GM23338 (cell line): ENCODE data around the gene NDUFS5. TPM values are rescaled to one million over a fixed set of nuclear protein-coding genes. Genes with fewer than 3 reads are reported as not detected.
A peak's percentile ranks its signal among the peaks of the same experiment; 100 is the strongest.

Source experiments
- ATAC-seq: fragments of 200-7000 bp; cut with Tn5 transposase; 3 replicates; pipeline ENCODE4 v1.9.1; 2020
- DNase-seq: peaks from one replicate; pipeline ENCODE4 v3.0.0-alpha.2; 2015; ENCODE audit warnings: low spot score
- H2AFZ ChIP-seq: fragments of 200-600 bp; sonication (generic); 2 replicates; pipeline ENCODE4 v1.8.0; 2016; ENCODE audit warnings: antibody characterized with exemption, mild to moderate bottlenecking, moderate library complexity
- H3F3A ChIP-seq: fragments of 200-600 bp; sonication (generic); replicated peaks from 2 replicates; pipeline ENCODE4 v1.8.0; 2017; ENCODE audit warnings: antibody characterized with exemption, mixed run types, low read depth
- H3K27ac ChIP-seq: fragments of 200-600 bp; sonication (generic); 2 replicates; pipeline ENCODE4 v1.6.1; 2016; ENCODE audit warnings: low read depth
- H3K27me3 ChIP-seq: fragments of 200-600 bp; sonication (generic); 2 replicates; pipeline ENCODE4 v1.8.0; 2016; ENCODE audit warnings: mild to moderate bottlenecking, mixed run types, moderate library complexity; ENCODE audit not compliant: insufficient read depth
- H3K36me3 ChIP-seq: fragments of 200-600 bp; sonication (generic); 2 replicates; pipeline ENCODE4 v1.8.0; 2016; ENCODE audit warnings: mild to moderate bottlenecking; ENCODE audit not compliant: insufficient read depth
- H3K4me1 ChIP-seq: fragments of 200-600 bp; sonication (generic); 2 replicates; pipeline ENCODE4 v1.8.0; 2016; ENCODE audit warnings: mild to moderate bottlenecking, moderate library complexity; ENCODE audit not compliant: insufficient read depth
- H3K4me2 ChIP-seq: fragments of 200-600 bp; sonication (generic); 2 replicates; pipeline ENCODE4 v1.7.1; 2017; ENCODE audit warnings: mixed run types
- H3K4me3 ChIP-seq: fragments of 200-600 bp; sonication (generic); 2 replicates; pipeline ENCODE4 v1.6.1; 2016; ENCODE audit warnings: mixed run types
- H3K79me2 ChIP-seq: fragments of 200-600 bp; sonication (generic); replicated peaks from 2 replicates; pipeline ENCODE4 v1.8.0; 2017; ENCODE audit warnings: mild to moderate bottlenecking; ENCODE audit not compliant: insufficient read depth
- H3K9me2 ChIP-seq: fragments of 200-600 bp; sonication (generic); 2 replicates; pipeline ENCODE4 v1.8.0; 2017; ENCODE audit not compliant: insufficient read depth
- H4K20me1 ChIP-seq: fragments of 200-600 bp; sonication (generic); replicated peaks from 2 replicates; pipeline ENCODE4 v1.8.0; 2017; ENCODE audit warnings: mild to moderate bottlenecking; ENCODE audit not compliant: insufficient read depth
- H3K27ac Mint-ChIP-seq: 2 replicates; pipeline ENCODE4 v1.8.0; 2020; ENCODE audit warnings: inconsistent platforms, mild to moderate bottlenecking, moderate library complexity, mixed read lengths
- H3K27me3 Mint-ChIP-seq: 3 replicates; pipeline ENCODE4 v1.8.0; 2022; ENCODE audit warnings: low read depth, mild to moderate bottlenecking, moderate library complexity, mixed read lengths, inconsistent platforms; ENCODE audit not compliant: insufficient read depth, poor library complexity
- H3K36me3 Mint-ChIP-seq: 3 replicates; pipeline ENCODE4 v1.8.0; 2021; ENCODE audit warnings: low read depth, mild to moderate bottlenecking, inconsistent platforms, moderate library complexity, mixed read lengths
- H3K4me1 Mint-ChIP-seq: 3 replicates; pipeline ENCODE4 v1.8.0; 2020; ENCODE audit warnings: mild to moderate bottlenecking, inconsistent platforms, mixed read lengths
- H3K4me3 Mint-ChIP-seq: 3 replicates; pipeline ENCODE4 v1.8.0; 2021; ENCODE audit warnings: moderate library complexity, mild to moderate bottlenecking, inconsistent platforms, mixed read lengths
- H3K9me3 Mint-ChIP-seq: 3 replicates; pipeline ENCODE4 v1.8.0; 2020; ENCODE audit warnings: moderate library complexity, mild to moderate bottlenecking, inconsistent platforms, mixed read lengths
- NANOG ChIP-seq: IDR thresholded peaks from 2 replicates; pipeline ENCODE4 v1.6.1; 2016; ENCODE audit warnings: antibody characterized with exemption, borderline replicate concordance
- polyA plus RNA-seq: library from polyadenylated mRNA; unstranded; fragments of >200 nt; fragmentation: Nextera tagmentation; extraction: Ambion mirVana; gene quantifications from 2 replicates; pipeline ENCODE4 v1.2.1, GENCODE V29; 2016
- total RNA-seq: library from RNA; depleted of rRNA; stranded (reverse); fragments of >200 nt; shearing (Covaris generic); gene quantifications from 2 replicates; pipeline ENCODE4 v1.2.3, GENCODE V29; 2014
- TF ChIP-seq, protein P1 (sequence below): fragments of 250-450 bp; sonication (Bioruptor Pico); IDR thresholded peaks from 2 replicates; pipeline ENCODE4 v1.5.0; 2020; ENCODE audit warnings: mild to moderate bottlenecking, moderate library complexity
- TF ChIP-seq, protein P2 (sequence below), 2 experiments: fragments of 200-600 bp in 1 of 2; sonication (generic) in 1 of 2; conservative IDR thresholded peaks; 2 replicates each; pipeline versions ENCODE4 v1.5.1 to v1.6.1; 2016 to 2017; ENCODE audit warnings: antibody characterized with exemption in 2 of 2, low read depth in 2 of 2, mild to moderate bottlenecking in 2 of 2, moderate library complexity in 1 of 2

NDUFS5 gene
- total and polyA plus RNA-seq, 2 experiments from 2014 or later, result 532 to 2,534 TPM

DNA sequence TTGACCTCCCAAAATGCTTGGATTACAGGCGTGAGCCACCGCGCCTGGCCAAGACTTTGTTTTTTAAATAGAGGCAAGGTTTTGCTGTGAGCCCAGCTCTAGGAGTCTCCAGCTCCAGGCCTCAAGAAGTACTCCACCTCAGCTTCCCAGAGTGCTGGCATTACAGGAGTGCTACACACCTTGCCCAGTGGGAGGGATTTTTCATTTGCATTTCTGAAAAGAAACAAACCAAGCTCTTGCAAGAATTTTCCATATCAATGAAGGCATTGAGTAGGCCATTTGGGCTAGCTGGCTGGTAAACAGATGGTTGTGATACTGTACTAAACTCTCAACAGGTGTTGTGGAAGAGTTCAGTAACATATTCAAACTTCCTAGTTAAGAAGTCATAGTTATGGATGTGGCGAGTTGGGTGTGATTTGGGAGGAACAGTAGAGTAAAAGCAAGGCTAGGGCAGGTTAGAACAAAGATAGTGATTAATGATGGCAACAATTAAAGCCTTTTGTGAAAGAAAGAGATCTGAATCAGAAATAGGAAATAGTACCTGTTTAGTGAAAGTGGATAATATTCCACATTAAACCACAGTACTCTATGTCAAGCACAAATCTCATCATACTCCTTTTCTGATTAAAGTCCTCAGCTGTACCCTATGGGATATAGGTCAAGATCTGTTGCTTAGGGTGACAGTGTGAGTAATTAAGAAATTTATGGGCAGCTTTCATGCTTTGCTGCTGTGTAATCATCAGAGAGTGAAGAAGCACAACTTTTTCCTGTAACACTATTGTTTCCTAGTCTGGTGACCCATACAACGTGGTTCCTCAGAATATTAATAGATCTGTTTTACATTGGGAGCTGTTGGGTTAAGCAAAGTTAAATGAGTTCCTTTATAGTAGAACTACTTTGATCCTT, 24.4 kb upstream of the NDUFS5 start:
- peaks cover 98% of the 10 kb centered on the region for H3K36me3 Mint-ChIP-seq
- H3K27me3 ChIP-seq, result no peaks in the 10 kb centered on the region
- H3K4me1 Mint-ChIP-seq, result peaks cover 77% of the 10 kb centered on the region
- peaks cover 93% of the 10 kb centered on the region for H3K4me1 ChIP-seq
- H2AFZ ChIP-seq, result no peak overlapping the region
- H3K36me3 ChIP-seq, result peaks cover 66% of the 10 kb centered on the region
- H3K27me3 Mint-ChIP-seq, result peaks cover 12% of the 10 kb centered on the region
- H3K9me3 Mint-ChIP-seq, result no peaks in the 10 kb centered on the region
- H4K20me1 ChIP-seq, result peaks cover 54% of the 10 kb centered on the region
- H3K4me2 ChIP-seq, result peak overlapping the region; percentile 40
- peak overlapping the region; percentile 90 for H3K27ac ChIP-seq
- peaks cover 60% of the 10 kb centered on the region for H3K79me2 ChIP-seq
- peak; percentile 88 for ATAC-seq
- DNase-seq, result peak; percentile 76
- H3K4me3 ChIP-seq, result 0 out of 2 replicates have a peak overlapping the region, but pooled peaks have one; percentile 37
- TF ChIP-seq, protein P1, sequence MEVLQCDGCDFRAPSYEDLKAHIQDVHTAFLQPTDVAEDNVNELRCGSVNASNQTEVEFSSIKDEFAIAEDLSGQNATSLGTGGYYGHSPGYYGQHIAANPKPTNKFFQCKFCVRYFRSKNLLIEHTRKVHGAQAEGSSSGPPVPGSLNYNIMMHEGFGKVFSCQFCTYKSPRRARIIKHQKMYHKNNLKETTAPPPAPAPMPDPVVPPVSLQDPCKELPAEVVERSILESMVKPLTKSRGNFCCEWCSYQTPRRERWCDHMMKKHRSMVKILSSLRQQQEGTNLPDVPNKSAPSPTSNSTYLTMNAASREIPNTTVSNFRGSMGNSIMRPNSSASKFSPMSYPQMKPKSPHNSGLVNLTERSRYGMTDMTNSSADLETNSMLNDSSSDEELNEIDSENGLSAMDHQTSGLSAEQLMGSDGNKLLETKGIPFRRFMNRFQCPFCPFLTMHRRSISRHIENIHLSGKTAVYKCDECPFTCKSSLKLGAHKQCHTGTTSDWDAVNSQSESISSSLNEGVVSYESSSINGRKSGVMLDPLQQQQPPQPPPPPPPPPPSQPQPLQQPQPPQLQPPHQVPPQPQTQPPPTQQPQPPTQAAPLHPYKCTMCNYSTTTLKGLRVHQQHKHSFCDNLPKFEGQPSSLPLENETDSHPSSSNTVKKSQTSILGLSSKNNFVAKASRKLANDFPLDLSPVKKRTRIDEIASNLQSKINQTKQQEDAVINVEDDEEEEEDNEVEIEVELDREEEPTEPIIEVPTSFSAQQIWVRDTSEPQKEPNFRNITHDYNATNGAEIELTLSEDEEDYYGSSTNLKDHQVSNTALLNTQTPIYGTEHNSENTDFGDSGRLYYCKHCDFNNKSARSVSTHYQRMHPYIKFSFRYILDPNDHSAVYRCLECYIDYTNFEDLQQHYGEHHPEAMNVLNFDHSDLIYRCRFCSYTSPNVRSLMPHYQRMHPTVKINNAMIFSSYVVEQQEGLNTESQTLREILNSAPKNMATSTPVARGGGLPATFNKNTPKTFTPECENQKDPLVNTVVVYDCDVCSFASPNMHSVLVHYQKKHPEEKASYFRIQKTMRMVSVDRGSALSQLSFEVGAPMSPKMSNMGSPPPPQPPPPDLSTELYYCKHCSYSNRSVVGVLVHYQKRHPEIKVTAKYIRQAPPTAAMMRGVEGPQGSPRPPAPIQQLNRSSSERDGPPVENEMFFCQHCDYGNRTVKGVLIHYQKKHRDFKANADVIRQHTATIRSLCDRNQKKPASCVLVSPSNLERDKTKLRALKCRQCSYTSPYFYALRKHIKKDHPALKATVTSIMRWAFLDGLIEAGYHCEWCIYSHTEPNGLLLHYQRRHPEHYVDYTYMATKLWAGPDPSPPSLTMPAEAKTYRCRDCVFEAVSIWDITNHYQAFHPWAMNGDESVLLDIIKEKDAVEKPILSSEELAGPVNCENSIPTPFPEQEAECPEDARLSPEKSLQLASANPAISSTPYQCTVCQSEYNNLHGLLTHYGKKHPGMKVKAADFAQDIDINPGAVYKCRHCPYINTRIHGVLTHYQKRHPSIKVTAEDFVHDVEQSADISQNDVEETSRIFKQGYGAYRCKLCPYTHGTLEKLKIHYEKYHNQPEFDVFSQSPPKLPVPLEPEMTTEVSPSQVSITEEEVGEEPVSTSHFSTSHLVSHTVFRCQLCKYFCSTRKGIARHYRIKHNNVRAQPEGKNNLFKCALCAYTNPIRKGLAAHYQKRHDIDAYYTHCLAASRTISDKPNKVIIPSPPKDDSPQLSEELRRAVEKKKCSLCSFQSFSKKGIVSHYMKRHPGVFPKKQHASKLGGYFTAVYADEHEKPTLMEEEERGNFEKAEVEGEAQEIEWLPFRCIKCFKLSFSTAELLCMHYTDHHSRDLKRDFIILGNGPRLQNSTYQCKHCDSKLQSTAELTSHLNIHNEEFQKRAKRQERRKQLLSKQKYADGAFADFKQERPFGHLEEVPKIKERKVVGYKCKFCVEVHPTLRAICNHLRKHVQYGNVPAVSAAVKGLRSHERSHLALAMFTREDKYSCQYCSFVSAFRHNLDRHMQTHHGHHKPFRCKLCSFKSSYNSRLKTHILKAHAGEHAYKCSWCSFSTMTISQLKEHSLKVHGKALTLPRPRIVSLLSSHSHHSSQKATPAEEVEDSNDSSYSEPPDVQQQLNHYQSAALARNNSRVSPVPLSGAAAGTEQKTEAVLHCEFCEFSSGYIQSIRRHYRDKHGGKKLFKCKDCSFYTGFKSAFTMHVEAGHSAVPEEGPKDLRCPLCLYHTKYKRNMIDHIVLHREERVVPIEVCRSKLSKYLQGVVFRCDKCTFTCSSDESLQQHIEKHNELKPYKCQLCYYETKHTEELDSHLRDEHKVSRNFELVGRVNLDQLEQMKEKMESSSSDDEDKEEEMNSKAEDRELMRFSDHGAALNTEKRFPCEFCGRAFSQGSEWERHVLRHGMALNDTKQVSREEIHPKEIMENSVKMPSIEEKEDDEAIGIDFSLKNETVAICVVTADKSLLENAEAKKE (CRISPR knock-in tag), result peak; percentile 63; the same call in 1 of the 2 replicates
- peak; percentile 95 for TF ChIP-seq NANOG
- TF ChIP-seq, protein P2, sequence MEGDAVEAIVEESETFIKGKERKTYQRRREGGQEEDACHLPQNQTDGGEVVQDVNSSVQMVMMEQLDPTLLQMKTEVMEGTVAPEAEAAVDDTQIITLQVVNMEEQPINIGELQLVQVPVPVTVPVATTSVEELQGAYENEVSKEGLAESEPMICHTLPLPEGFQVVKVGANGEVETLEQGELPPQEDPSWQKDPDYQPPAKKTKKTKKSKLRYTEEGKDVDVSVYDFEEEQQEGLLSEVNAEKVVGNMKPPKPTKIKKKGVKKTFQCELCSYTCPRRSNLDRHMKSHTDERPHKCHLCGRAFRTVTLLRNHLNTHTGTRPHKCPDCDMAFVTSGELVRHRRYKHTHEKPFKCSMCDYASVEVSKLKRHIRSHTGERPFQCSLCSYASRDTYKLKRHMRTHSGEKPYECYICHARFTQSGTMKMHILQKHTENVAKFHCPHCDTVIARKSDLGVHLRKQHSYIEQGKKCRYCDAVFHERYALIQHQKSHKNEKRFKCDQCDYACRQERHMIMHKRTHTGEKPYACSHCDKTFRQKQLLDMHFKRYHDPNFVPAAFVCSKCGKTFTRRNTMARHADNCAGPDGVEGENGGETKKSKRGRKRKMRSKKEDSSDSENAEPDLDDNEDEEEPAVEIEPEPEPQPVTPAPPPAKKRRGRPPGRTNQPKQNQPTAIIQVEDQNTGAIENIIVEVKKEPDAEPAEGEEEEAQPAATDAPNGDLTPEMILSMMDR (conservative IDR thresholded peaks at IDR 0.05; ENCODE audit: low read depth in 2 of 2), result no peak; a peak in 1 of 4 replicates
- H3F3A ChIP-seq, result peaks cover 45% of the 10 kb centered on the region
- peak overlapping the region; percentile 19 for H3K4me3 Mint-ChIP-seq
- no peaks in the 10 kb centered on the region for H3K9me2 ChIP-seq
- H3K27ac Mint-ChIP-seq, result peak overlapping the region; percentile 67
